GM10248 (cell line): ENCODE data around the gene HS3ST3A1.

Experiments used
- CTCF ChIA-PET: fragments of 300-600 bp; sonication (Branson Sonifier 250); formaldehyde crosslinking; extraction: SDS; loops from one replicate; lab custom pipeline; 2021; ENCODE audit warnings: antibody characterized with exemption; lab: Yijun Ruan, JAX
- POLR2A ChIA-PET: fragments of 350-650 bp; sonication (Branson Sonifier 250); formaldehyde crosslinking; extraction: SDS; loops from one replicate; lab custom pipeline; 2020; ENCODE audit warnings: antibody characterized with exemption; lab: Yijun Ruan, JAX
- DNase-seq: peaks from one replicate; pipeline ENCODE4 v3.0.0; 2012; ENCODE audit errors: extremely low spot score
- TF ChIP-seq, protein P1 (sequence below): IDR thresholded peaks from 2 replicates; pipeline ENCODE4 v1.5.1; 2012; ENCODE audit warnings: mild to moderate bottlenecking, low read depth; ENCODE audit errors: extremely low read depth, missing control alignments, control extremely low read depth

HS3ST3A1 gene

DNA sequence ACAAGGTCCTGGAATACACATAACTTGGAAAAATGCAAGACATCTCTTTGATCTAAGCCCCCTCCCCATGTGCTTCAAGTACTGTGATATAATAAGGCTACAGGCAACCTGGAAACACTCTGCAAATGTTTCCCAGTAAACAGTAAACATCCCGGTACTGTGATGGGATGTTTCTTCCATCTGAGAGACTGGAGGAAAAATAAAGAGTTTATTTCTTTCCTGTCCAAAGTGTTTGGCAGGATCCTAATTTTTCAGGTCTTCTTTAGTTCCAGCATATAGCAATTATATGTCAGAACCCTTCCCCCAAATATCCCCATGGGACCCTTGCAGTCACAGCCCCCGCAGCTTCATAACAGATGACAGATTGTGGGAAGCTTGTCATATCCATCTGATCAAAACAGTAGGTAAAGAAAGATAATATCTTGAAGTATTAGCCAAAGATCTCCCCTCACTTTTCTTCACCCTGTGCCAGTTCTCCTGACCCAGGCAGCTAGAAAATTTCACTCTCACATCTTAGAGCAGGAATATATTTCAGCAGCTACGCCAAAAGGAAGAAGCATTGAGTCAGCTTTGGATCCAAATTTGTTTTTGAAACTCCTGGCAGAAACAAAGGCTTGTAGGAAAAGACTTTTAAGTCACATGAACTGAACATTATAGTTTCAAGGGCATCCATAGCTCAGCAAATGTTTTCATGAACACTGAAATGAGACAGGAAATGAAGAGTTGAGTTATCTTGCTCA, 141.3 kb downstream of the HS3ST3A1 start:
- POLR2A ChIA-PET = no interaction called here
- CTCF ChIA-PET = interaction anchor here (1.1 kb wide), 1 partner anchor 16 kb away, joined by 3 read pairs; no protein-coding TSS in a partner anchor
- DNase-seq = no peak
- TF ChIP-seq, protein P1, sequence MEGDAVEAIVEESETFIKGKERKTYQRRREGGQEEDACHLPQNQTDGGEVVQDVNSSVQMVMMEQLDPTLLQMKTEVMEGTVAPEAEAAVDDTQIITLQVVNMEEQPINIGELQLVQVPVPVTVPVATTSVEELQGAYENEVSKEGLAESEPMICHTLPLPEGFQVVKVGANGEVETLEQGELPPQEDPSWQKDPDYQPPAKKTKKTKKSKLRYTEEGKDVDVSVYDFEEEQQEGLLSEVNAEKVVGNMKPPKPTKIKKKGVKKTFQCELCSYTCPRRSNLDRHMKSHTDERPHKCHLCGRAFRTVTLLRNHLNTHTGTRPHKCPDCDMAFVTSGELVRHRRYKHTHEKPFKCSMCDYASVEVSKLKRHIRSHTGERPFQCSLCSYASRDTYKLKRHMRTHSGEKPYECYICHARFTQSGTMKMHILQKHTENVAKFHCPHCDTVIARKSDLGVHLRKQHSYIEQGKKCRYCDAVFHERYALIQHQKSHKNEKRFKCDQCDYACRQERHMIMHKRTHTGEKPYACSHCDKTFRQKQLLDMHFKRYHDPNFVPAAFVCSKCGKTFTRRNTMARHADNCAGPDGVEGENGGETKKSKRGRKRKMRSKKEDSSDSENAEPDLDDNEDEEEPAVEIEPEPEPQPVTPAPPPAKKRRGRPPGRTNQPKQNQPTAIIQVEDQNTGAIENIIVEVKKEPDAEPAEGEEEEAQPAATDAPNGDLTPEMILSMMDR = no peak

DNA sequence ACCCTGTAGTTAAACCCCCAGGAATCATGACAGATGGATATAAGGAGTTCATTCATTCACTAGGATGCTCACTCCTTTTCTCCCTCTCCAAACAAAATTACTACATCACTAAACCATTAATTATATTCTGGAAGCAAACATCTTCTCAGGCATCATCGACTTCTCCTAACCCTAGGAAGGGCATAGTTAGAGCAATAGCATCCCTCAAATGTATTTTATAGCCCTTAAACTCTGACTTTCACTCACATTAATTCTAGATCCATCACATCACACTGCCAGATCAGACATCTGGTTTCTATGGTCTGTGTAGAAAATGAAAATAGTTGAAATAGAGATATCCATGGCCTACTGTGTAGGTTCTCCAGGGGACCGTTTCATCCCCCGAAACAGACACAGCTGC, 143.9 kb downstream of the HS3ST3A1 start:
- TF ChIP-seq, protein P1 = no peak
- POLR2A ChIA-PET = no interaction called here
- DNase-seq = no peak
- CTCF ChIA-PET = no interaction called here
